GM23248 (cell line): ENCODE data around the gene PIEZO1.

Experiments
- EZH2 ChIP-seq: fragments of 200-600 bp; sonication (generic); IDR thresholded peaks from 2 replicates; pipeline ENCODE4 v1.6.1; 2018; ENCODE audit warnings: antibody characterized with exemption, mild to moderate bottlenecking; ENCODE audit not compliant: insufficient read depth, poor library complexity, severe bottlenecking
- EZH2phosphoT487 ChIP-seq: fragments of 200-600 bp; sonication (generic); IDR thresholded peaks from 2 replicates; pipeline ENCODE4 v1.6.1; 2018; ENCODE audit warnings: antibody characterized with exemption, moderate library complexity, mild to moderate bottlenecking, low read depth; ENCODE audit not compliant: insufficient read depth

GRCh38 chr16:88764913-88765349 lies 20.1 kb downstream of the PIEZO1 start:
- TF ChIP-seq EZH2 (no peak), EZH2phosphoT487 (no peak)
